Measurements from ENCODE around the gene GEN1.
"Not testable (repeated sequence)": the region's sequence is repeated elsewhere in the genome, so short reads cannot be mapped to it uniquely, and the experiment has no call there.

GEN1 gene

DNA sequence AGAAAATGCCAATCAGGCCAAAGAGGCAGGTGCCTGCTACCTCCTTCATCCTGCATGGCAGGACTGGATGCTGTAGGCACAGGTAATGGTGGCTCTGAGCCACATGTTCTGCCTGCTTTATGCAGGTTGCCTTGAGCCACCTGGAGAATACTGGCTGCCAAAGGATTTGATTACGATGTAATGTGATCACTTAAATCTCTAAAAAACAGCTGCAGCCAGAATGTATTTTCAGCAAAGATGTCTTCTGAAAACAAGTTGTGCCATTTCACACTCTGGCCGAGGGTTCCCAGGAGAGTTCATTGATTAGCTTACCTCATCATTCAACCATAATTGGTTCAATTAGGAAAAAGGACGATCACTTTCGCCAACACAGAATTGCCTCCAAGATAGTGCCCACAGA is 44.4 kb downstream of the GEN1 start:
- DNase-seq: no peak

DNA sequence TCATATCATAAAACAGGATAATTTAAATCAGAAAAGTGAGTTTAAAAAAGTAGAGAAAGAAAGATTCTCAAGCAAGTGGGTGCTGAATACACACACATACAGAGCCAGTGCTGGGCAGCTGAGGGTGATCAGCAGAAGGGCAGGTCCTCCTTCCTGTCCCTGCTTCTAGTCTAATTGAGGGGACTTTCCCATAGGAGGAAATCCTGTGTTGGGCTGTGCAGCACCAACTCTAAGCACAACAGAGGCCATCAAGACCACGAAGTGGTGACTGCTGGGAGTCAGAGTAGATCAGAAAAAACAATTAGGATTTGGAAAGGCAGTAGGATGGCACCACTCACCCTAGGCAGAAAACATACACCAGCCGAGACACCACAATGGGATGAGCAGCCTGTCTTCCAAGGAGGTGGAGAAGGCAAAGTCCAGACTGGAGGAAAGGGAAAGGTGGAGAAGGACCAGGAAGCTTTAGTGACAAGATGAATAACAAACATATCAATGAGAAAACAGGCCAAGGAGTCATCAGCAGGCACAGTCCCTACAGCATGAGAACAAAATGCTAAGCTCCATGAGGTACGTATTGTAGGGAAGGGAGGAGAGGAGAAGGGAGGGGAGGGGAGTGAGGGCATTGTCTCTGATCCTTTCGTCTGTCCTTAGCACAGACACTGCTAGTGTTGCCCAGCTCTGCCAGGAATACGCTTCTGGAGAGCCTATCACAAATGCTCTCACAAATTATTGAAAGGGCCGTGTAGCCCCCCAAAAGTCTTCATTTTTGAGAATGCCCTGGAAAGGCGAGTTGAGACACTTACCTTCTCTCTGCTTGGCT is 45.6 kb downstream of the GEN1 start:
- DNase-seq: no peak

DNA sequence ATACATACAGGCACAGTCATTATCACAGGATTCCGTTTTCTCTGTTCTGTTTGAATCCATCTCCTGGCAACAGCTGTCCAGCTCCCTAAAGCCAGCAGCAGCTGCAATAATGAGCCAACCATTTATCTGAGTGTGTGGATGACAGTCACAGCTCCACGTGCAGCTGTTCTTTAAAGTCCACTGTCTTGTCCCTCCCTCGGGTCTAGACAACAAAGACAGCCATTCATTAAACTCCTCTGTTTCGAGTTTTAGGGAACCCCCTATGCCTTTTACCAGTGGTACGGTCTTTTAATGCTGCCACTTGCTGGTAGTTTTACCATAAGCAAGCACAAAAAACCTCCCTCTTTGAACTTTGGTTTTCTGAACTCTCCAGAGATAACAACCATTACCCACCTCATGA is 46.3 kb downstream of the GEN1 start:
- DNase-seq: no peak

DNA sequence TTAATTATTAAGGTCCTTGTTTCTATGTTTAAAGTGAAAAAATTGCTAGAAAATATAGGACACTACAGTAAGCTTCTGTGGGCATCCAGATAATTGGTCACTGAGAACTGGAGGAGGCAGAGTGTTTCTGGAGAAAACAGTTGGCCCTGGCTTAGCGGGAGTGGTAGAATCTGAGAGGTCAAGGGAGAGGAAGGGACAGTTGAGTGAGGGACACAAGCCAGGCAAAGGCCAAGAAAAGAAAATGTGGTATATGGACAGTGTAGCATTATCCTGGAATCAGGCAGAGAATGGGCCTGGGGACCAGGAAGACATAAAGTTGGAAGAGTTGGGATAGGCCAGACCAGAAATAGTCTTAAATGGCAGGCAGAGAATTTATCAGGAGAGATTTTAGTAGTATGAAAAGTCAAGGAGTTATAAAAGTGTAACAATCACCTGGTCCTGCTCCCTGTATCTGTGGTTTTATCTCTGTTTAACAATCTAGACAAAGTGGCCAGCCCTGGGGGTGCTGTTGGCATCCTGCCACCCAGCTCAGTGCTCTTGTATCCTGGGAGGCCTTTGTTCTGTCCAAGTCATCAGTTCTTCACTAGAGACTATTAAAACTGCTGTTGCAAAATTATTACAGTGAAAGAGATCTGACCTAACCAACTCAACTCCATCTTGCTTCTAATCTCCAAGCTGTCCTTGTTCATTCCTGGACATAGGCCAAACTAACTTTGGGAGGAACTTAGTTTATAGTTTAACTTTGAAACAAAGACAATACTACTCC is 46.9 kb downstream of the GEN1 start:
- no peak for DNase-seq

DNA sequence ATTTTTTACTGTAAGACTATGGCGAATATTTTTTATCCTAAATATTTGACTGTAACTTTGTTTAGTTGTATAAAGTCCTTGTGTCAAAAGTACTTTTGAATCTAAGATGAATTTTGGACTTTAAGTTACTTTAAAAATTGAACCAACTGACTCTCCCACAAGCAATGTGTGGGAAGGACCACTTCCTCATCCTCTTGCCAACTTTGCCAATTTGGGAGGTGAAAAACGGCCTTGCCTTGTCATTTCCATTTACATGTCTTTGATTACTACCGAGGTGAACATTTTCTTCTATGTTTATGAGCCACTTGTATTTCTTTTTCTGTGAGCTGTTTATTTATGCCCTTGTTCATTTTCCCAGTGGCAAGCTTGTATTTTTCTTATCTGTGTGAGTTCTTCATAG is 49.6 kb downstream of the GEN1 start:
- no peak for DNase-seq

DNA sequence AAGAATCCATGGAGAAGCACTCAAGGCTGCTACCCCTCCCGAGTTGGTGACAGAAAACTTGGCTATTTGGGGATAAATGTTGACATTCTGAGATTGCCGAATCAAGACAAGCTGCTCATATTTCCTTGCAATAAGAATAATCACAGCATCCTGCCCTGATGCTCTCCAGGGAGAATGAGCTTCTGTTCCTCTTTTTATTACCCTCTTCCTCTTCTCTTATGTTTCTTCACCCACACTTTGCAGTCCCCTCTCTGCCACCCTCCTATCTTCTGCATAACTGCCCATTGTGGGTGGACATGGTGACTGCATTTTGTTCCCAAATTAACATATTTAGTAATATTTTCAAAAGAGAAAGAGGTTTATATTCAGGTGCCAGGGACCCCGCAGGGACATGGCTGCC is 50.4 kb downstream of the GEN1 start:
- DNase-seq: no peak

DNA sequence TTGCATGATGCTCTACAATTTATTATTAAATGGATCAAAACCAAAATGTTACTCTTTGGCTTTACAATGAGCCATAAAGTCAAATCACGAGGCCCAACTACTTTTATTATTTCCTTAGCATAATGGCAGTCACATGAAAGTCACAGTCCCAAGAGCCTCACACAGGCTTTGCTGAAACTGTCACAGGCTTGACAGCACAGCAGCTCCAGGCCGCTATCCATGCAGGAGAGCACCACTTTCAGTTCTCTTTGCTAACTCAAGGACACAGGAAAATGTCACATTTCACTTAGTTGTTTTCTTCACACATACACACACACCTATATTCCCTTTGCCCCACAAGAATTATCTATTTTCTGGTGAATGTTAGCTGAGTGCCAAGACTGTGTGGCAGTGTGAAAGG is 51.2 kb downstream of the GEN1 start:
- no peak for DNase-seq

DNA sequence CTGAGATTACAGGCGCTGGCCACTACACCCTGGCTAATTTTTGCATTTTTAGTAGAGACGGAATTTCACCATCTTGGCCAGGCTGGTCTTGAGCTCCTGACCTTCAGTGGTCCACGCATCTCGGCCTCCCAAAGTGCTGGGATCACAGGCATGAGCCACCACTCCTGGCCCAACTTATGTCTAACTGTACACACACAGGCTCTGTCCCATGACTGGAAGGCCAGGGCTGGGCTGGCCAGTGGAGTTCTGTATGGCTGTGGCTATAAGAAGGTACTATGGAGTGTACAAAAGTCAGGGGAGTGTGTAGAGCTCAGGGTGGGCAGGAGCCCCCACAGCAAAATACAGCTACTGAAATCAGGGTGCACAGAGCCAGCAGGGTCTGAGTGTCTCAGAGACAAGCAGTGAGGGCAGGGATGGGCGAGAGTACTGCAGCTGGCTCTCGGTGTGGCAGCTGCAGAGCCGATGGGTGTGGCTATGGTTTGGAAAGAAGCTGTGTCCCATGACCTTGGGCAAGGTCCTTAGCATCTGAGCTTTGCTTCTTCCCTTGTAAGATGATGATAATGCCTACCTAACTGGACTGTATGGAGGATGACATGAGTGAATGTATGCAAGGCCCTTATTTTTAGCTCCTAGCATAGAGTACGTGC is 51.9 kb downstream of the GEN1 start:
- DNase-seq: no peak

DNA sequence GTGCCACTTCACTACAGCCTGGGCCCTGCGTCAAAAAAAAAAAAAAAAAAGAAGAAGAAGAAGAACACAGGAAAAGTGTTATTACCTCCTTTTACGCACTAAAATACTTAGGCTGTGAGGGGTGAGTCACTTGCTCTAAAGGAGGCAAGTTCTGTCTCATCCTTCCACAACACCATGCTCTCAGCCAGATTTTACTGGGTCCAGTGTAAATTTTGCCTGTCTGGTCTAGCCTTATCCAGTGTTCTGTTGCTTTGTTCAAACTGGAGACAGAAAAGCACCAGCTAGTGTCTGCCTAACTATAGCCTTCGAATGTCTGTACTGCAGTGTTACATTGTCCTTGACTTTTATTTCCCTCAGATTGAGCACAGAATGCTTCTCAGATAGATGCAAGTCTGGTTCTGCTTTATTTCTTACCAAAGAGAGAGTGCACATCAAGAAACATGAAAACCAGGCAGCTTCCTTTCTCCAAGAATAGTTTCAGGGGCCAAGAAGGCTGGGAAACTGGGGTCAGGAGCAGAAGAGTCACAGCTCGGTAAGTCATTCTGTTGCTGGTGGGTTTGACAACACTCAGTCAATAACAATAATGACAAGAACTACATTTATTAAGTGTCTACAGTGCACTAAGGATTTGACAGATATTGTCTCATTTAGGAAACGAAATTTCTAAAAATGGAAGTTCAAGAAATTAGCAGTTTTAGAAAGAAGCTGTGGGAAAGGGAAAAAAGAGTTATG is 59.2 kb downstream of the GEN1 start:
- no peak for DNase-seq

DNA sequence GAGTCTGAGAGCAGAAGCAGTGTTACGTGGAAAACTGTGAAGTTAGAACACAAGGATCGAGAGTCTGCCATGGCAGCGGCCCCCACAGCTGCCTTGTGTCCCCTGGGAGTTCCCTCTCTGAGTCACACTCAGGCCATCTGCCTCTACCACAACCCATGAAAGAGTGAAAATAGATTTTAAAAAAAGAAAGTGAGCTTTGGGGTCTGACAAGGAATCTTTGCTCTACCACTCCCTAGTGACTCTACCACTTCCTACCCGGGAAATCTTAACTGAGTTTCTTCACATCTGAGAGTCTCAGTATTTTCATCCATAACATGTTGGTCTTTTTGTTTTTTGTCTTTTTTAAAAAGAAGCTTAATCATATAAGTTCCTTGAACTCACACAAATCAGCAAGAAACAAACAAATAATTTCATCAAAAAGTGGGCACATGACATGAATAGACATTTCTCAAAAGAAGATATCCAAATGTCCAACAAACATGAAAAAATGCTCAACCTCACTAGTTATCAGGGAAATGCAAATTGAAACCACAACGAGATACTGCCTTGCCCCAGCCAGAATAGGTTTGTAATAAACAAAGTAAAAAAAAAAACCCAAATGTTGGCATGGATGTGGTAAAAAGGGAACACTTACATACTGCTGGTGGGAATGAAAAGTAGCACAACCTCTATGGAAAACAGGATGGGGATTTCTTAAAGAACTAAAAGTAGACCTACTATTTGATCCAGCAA is 60.0 kb downstream of the GEN1 start:
- DNase-seq: no peak

DNA sequence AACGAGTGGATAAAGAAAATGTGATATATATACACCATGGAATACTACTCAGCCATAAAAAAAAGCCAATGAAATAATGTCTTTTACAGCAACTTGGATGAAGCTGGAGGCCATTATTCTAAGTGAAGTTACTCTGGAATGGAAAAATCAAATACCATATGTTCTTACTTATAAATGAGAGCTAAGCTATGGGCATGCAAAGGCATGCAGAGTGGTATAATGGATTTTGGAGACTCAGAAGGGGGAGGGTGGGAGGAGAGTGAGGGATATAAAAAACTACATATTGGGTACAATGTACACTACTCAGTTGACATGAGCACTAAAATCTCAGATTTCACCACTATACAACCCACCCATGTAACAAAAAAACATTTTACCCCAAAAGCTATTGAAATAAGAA is 60.7 kb downstream of the GEN1 start:
- no peak for DNase-seq

DNA sequence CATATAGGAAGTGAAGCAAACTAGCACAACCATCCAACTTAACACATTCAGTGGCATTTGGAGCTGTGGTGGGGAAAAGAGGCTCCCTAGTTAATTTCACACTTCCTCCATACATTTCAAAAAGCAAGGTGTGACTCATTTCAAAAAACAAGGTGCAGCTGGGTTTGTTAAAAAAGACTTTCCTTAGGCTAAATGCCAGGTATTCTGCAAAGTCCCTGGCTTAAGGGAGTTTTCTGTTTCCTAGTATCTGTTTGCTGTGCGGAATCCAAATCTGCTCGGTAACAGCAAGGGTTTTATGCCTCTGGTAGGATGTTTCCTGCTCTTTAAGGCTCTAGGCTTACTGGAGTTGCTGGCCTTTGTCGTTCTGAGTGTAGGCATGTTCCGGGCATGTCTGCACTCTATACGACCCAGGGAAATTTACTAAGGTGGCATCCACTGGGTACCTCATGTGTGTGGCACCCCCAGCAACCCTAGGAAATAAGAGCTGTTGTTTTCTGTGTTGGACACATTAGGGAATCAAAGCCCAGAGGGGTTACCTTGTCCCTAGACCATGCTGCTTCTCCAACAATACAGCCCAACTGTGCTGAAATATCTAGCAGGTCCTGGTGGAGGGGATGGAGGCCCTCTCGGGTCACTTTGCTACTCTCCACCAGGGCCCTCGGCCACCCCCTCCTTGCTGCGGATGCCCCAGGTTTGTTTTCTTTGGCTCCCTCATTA is 61.7 kb downstream of the GEN1 start:
- no peak for DNase-seq

DNA sequence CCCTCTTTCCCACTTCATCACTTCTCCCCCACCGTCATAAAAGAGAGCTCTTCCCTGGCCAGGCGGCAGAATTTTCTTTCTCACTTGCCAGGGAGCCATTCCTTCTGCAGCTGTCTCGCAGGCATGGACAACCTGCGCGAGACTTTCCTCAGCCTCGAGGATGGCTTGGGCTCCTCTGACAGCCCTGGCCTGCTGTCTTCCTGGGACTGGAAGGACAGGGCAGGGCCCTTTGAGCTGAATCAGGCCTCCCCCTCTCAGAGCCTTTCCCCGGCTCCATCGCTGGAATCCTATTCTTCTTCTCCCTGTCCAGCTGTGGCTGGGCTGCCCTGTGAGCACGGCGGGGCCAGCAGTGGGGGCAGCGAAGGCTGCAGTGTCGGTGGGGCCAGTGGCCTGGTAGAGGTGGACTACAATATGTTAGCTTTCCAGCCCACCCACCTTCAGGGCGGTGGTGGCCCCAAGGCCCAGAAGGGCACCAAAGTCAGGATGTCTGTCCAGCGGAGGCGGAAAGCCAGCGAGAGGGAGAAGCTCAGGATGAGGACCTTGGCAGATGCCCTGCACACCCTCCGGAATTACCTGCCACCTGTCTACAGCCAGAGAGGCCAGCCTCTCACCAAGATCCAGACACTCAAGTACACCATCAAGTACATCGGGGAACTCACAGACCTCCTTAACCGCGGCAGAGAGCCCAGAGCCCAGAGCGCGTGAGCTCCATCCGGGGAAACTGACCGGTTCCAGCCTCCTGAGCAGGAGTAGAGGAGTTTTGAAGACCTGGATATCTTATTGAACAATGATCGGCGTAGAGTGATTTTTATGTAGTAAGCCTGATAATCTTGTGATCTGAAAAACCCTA is 62.7 kb downstream of the GEN1 start, which contains the start of gene MSGN1:
Gene MSGN1, plus strand, starts transcription at position 65 of the 850 bp plus-strand sequence. Its CDS starts 59 bp downstream, at position 124.
- DNase-seq: no peak

DNA sequence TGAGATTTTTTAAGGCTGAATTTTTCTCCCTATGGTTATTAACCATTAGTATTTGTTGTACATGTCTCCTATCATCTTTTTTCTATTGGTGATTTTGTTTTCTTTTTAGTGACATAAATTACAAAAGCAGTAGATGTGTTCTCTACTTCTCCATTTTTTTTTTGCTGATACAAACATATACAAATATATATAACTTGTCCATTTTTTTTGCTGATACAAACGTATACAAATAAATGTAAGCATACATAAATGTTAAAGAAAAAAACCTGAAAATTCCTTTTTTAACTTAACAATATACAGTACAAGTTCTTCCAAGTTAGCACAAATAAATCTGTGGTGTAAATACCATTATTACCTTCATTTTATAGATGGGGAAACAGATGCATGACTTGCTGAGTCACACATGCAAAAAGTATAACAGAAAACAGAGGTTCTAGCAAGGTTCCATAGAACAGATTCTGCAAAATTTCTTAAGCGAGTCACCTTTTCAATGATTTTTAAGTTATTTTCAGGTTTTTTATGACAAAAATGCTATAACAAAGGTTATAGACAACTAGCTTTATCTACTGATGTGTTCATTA is 64.4 kb downstream of the GEN1 start:
- DNase-seq: no peak

DNA sequence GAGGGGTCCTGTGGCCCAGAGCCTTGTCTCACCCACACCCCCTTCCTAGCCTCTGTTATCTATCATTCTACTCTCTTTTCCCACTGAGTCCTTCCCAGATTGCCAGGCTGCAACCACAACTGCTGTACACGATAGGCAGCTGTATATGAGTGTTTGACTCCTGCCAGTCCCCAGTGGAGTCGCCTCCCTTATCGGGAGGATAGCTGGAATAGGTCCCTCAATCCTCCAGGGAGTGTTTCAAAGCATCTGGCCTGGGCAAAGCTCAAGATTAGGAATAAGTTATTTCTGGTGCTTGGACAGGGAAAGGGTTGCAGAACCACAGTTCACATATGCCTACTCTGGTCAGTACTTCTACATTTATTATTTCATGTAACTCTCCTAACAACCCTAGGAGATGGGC is 67.1 kb downstream of the GEN1 start:
- no peak for DNase-seq

DNA sequence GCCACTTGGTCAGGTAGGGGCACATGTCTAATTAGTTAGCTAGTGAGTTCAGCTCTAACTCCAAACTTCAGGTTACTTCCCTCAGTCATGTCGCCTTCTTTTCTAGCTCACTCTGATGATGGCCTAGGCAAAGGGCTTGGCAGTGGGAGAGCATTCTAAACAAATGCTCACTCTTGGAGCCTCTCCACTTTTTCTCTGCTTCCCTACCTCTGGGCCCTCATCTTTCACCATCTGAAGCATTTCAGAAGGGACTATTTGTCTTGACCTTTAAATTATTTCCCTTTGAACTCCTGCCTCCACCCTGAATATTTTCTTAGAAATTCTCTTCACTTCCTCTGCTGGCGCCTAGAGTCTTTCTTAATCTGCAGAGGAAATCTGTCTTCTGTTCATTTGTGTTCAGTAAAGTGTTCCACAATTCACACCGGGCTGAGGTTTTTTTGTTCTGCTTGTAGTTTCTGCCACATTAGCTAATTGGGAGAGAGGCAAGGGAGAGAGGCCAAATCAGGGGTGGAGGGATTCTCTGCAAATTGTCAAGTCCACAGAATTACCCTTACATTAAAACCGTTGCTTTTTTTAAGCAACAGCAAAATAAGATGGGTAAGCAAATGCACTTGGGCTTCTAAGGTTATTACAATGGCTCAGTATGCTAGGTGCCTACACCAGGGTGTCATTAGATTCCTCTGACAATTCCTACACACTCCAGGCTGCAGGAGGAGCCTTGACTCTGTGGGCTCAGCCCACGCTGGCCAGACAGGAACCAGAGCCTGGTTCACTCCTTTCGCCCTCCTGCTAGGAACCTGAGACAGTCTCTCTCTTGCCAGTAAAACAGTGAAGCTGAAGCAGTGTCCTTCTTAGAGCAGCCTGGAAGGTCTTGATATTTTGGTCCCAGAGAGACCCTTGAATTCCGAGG is 67.9 kb downstream of the GEN1 start:
- DNase-seq: no peak

DNA sequence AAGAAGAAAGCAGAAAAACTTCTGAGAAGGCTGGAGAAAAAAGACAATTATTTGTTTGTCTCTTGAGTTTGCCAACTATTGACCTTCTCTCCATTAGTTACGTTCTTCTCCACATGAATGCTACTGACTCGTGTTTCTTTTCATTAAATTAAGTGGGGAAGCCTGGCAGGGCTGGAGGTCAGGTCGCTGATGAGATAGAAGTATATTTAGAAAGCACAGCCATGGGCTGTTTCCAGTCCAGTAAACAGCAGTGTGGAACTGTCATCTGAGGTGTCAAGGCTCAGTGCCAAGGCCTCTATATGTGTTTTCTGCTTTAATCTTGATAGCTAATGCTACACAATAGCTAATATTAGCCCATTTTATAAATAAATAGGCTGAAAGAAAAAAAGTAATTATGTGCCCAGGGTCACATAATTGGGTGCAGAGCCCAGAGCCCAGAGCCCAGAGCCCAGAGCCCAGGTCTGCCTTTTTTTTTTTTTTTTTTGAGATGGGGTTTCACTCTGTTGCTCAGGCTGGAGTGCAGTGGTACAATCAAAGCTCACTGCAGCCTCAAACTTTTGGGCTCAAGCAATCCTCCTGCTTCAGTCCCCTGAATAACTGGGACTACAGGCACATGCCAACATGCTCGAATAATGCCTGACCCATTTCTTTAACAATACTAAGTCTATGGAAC is 68.6 kb downstream of the GEN1 start:
- no peak for DNase-seq

DNA sequence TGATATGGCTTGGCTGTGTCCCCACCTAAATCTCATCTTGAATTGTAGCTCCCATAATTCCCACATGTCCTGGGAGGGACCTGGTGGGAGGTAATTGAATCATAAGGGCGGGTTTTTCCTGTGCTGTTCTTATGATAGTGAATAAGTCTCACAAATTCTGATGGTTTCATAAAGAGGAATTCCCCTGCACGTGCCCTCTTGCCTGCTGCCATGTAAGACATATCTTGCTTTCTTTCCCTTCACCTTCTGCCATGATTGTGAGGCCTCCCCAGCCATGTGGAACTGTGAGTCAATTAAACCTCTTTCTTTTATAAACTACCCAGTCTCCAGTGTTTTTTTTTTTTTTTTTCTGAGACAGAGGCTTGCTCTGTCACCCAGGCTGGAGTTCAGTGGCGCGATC is 69.7 kb downstream of the GEN1 start:
- DNase-seq: not testable (repeated sequence)

DNA sequence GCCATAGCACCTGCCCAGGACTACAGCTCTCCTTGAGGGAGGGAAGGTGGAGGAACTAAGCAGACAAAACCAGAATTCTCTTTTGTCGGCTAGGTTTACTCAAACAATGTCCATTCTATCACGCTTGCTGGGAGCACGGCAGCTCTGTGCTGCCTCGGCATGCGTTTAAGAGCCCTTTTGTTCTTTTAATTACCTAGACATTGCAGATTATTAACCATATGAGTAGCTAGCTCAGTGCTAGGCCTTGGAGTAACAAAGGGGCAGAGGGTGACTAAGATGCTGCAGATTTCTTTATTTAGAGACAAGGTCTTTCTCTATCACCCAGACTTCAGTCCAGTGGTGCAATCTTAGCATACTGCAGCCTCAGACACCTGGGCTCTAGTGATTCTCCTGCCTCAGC is 73.4 kb downstream of the GEN1 start:
- DNase-seq: no peak
